HepG2 (cell line): ENCODE data around the gene NEK11.

Source experiments
- ARID2 ChIP-seq: sonication (generic); formaldehyde crosslinking; IDR thresholded peaks from 2 replicates; pipeline ENCODE4 v1.8.1; 2022; ENCODE audit warnings: mild to moderate bottlenecking, missing genetic modification reagents, borderline replicate concordance
- ATF6 ChIP-seq: sonication (generic); formaldehyde crosslinking; conservative IDR thresholded peaks from 2 replicates; pipeline ENCODE4 v1.4.0; 2020; ENCODE audit warnings: missing genetic modification reagents
- CBX5 ChIP-seq: sonication (generic); formaldehyde crosslinking; IDR thresholded peaks from 2 replicates; pipeline ENCODE4 v1.4.0; 2020; ENCODE audit warnings: missing genetic modification reagents, borderline replicate concordance
- GLMP ChIP-seq: sonication (generic); formaldehyde crosslinking; IDR thresholded peaks from 2 replicates; pipeline ENCODE4 v1.9.0; 2021; ENCODE audit warnings: missing genetic modification reagents, mild to moderate bottlenecking, borderline replicate concordance
- KDM1A ChIP-seq: IDR thresholded peaks from 2 replicates; pipeline ENCODE4 v1.6.1; 2016; ENCODE audit warnings: missing compliant biosample characterization
- MTF1 ChIP-seq: sonication (generic); formaldehyde crosslinking; IDR thresholded peaks from 2 replicates; pipeline ENCODE4 v1.5.0; 2020; ENCODE audit warnings: missing genetic modification reagents
- PBX3 ChIP-seq: sonication (generic); formaldehyde crosslinking; IDR thresholded peaks from 2 replicates; pipeline ENCODE4 v1.8.1; 2023; ENCODE audit warnings: missing genetic modification reagents, inconsistent platforms, borderline replicate concordance
- POLR2A ChIP-seq, 2 experiments: IDR thresholded peaks; 2 replicates each; pipeline ENCODE4 v1.6.1; 2011; ENCODE audit warnings: low read depth in 2 of 2, low read length in 2 of 2, mild to moderate bottlenecking in 1 of 2, moderate library complexity in 1 of 2; ENCODE audit not compliant: insufficient read depth in 1 of 2
- TAF1 ChIP-seq: sonication (generic); formaldehyde crosslinking; IDR thresholded peaks from 2 replicates; pipeline ENCODE4 v1.4.0; 2020; ENCODE audit warnings: missing genetic modification reagents
- YY1 ChIP-seq: IDR thresholded peaks from 2 replicates; pipeline ENCODE4 v1.6.1; 2011; ENCODE audit warnings: low read length, low read depth, moderate library complexity, mild to moderate bottlenecking; ENCODE audit not compliant: insufficient read depth, insufficient replicate concordance
- ZBTB8A ChIP-seq: sonication (generic); formaldehyde crosslinking; IDR thresholded peaks from 2 replicates; pipeline ENCODE4 v1.4.0; 2020; ENCODE audit warnings: mild to moderate bottlenecking, low read depth, missing genetic modification reagents, borderline replicate concordance
- ZNF33A ChIP-seq: sonication (generic); formaldehyde crosslinking; IDR thresholded peaks from 2 replicates; pipeline ENCODE4 v1.5.1; 2020; ENCODE audit warnings: missing genetic modification reagents, mild to moderate bottlenecking, moderate library complexity, borderline replicate concordance
- TF ChIP-seq, protein P1 (sequence below): sonication (generic); formaldehyde crosslinking; IDR thresholded peaks from 2 replicates; pipeline ENCODE4 v1.4.0; 2020; ENCODE audit warnings: missing genetic modification reagents

DNA sequence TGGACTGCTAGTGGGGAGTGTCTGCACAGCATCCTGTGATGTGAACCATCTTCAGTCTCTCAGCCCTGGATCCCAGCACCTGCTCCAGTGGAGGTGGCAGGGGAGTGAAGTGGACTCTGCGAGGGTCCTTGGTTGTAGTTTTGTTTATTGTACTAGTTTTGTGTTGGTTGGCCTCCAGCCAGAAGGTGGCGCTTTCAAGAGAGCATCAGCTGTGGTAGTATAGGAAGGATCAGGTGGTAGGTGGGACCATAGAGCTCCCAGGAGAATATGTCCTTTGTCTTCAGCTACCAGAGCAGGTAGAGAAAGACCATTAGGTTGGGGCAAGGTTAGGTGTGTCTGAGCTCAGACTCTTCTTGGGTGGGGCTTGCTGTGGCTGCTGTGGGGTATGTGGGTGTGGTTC, 20.9 kb downstream of the NEK11 start:
- no peak for TF ChIP-seq MTF1 (CRISPR knock-in tag)
- no peak for TF ChIP-seq POLR2A (IDR thresholded peaks at IDR 0.05; ENCODE audit: insufficient read depth in 1 of 2, low read depth in 2 of 2, low read length in 2 of 2)
- no peak for TF ChIP-seq PBX3 (CRISPR knock-in tag)
- no peak for TF ChIP-seq CBX5 (CRISPR knock-in tag)
- TF ChIP-seq KDM1A (CRISPR knock-in tag): no peak
- TF ChIP-seq ZNF33A (CRISPR knock-in tag): no peak
- TF ChIP-seq, protein P1, sequence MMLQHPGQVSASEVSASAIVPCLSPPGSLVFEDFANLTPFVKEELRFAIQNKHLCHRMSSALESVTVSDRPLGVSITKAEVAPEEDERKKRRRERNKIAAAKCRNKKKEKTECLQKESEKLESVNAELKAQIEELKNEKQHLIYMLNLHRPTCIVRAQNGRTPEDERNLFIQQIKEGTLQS: no peak
- no peak for TF ChIP-seq ATF6 (CRISPR knock-in tag)
- no peak for TF ChIP-seq ZBTB8A (CRISPR knock-in tag)
- TF ChIP-seq GLMP (CRISPR knock-in tag): no peak
- TF ChIP-seq YY1: no peak
- TF ChIP-seq ARID2 (CRISPR knock-in tag): no peak
- no peak for TF ChIP-seq TAF1 (CRISPR knock-in tag)
